HG03060 (cell line): ENCODE measurements around the gene IFI16.

ENCODE experiments used
- ATAC-seq: cut with Tn5 transposase; IDR thresholded peaks from one replicate; pipeline ENCODE4 v1.9.1; 2021; ENCODE audit warnings: low read depth, moderate number of reproducible peaks; ENCODE audit not compliant: unreplicated experiment

IFI16 gene

GRCh38 chr1:159055181-159055641 lies 45.5 kb downstream of the IFI16 start:
- ATAC-seq, result no peak

- ATAC-seq, result no peak
Measured at GRCh38 chr1:159056069-159056698, 46.5 kb downstream of the IFI16 start.

GRCh38 chr1:159058751-159059150 lies 49.0 kb downstream of the IFI16 start:
- ATAC-seq, result no peak

- ATAC-seq, result no peak
Measured at GRCh38 chr1:159065106-159065505, 55.4 kb downstream of the IFI16 start.

GRCh38 chr1:159066108-159066507 lies 56.4 kb downstream of the IFI16 start:
- ATAC-seq, result no peak

GRCh38 chr1:159067699-159068621 lies 58.3 kb downstream of the IFI16 start:
- ATAC-seq, result peak; percentile 90

GRCh38 chr1:159068886-159069285 lies 59.2 kb downstream of the IFI16 start:
- no peak for ATAC-seq

GRCh38 chr1:159071970-159072582 lies 62.4 kb downstream of the IFI16 start:
- no peak for ATAC-seq

GRCh38 chr1:159076438-159077119 lies 66.9 kb downstream of the IFI16 start, which contains the start of gene AIM2:
Gene AIM2 (minus strand): TSS chr1:159076766. CDS start chr1:159073499, 3,267 bp downstream.
- ATAC-seq, result peak; percentile 74

- peak; percentile 55 for ATAC-seq
Measured at GRCh38 chr1:159077120-159077961, 67.6 kb downstream of the IFI16 start.

GRCh38 chr1:159079525-159079924 lies 69.8 kb downstream of the IFI16 start:
- ATAC-seq, result no peak

- no peak for ATAC-seq
Measured at GRCh38 chr1:159081626-159082025, 71.9 kb downstream of the IFI16 start.

- ATAC-seq, result no peak
Measured at GRCh38 chr1:159083013-159083412, 73.3 kb downstream of the IFI16 start.

- no peak for ATAC-seq
Measured at GRCh38 chr1:159084152-159084551, 74.4 kb downstream of the IFI16 start.

GRCh38 chr1:159084867-159085266 lies 75.2 kb downstream of the IFI16 start:
- ATAC-seq, result no peak

GRCh38 chr1:159088050-159088449 lies 78.3 kb downstream of the IFI16 start:
- ATAC-seq, result no peak

- ATAC-seq, result no peak
Measured at GRCh38 chr1:159088546-159089183, 79.0 kb downstream of the IFI16 start.

- no peak for ATAC-seq
Measured at GRCh38 chr1:159089184-159089791, 79.6 kb downstream of the IFI16 start.
